DND-41 (cell line): ENCODE results near the gene FAM180A.

Experiments used
- CTCF ChIP-seq: IDR thresholded peaks from 2 replicates; pipeline ENCODE4 v1.5.1; 2012; ENCODE audit warnings: borderline replicate concordance, low read length, moderate library complexity, mild to moderate bottlenecking; ENCODE audit not compliant: poor library complexity, severe bottlenecking; ENCODE audit errors: extremely low read depth
- EZH2 ChIP-seq: IDR thresholded peaks from 3 replicates; pipeline ENCODE4 v1.6.1; 2012; ENCODE audit warnings: borderline replicate concordance, low read depth, mild to moderate bottlenecking, moderate library complexity, low read length, inconsistent platforms; ENCODE audit not compliant: severe bottlenecking

DNA sequence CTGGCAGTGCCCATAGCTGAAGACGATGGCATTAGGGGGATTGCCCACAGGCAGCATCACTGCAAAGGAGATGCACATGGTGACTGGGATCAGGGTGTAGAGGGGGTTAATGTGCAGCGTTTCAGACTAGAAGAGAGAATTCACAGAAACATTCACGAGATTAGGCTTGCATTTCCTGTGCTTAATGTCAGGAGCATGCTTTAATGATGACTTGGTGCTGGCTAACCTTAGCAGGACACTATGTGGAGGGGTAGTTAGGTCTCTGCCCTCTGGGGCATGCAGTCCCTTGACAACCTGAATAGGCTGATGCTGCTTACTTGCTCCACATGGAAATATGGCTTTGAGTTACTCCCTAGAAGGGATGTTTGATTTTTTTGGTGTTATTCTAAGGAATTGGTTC lies 64.5 kb downstream of the FAM180A start:
- TF ChIP-seq CTCF (no peak), EZH2 (no peak)
